NT2/D1 (cell line): ENCODE measurements around the gene PRICKLE2.

Experiments used
- SUZ12 ChIP-seq: IDR thresholded peaks from 2 replicates; pipeline ENCODE4 v1.6.1; 2011; ENCODE audit not compliant: insufficient read length, insufficient read depth; ENCODE audit errors: extremely low read depth
- YY1 ChIP-seq: IDR thresholded peaks from 2 replicates; pipeline ENCODE4 v1.6.1; 2011; ENCODE audit not compliant: insufficient read length, insufficient read depth
- ZNF274 ChIP-seq: IDR thresholded peaks from 2 replicates; pipeline ENCODE4 v1.6.1; 2011; ENCODE audit warnings: mild to moderate bottlenecking, low read depth, low read length

DNA sequence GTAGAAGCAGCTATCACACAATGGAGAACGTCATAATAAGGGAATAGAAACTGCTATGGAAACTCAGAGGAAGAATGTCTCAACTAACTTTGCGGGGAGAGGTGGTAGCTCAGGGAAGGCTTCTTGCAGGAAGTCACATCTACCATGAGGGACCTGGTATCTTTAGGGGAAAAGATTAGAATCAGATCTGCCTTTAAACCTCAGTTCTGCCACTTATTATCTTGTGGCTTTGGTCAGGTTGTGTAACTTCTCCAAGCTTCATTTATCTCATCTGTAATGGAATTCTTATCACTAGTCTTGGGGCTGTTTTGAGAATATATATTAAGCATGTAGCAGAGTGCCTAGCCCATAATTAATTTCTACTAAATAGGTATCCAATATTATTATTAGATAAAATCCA lies 46.4 kb upstream of the PRICKLE2 start:
- TF ChIP-seq YY1 = no peak
- TF ChIP-seq ZNF274 = no peak
- TF ChIP-seq SUZ12 = no peak
